GM10248 (cell line): ENCODE results near the gene TNFRSF12A.

Experiments
- CTCF ChIA-PET: fragments of 300-600 bp; sonication (Branson Sonifier 250); formaldehyde crosslinking; extraction: SDS; loops from one replicate; lab custom pipeline; 2021; ENCODE audit warnings: antibody characterized with exemption; lab: Yijun Ruan, JAX
- POLR2A ChIA-PET: fragments of 350-650 bp; sonication (Branson Sonifier 250); formaldehyde crosslinking; extraction: SDS; loops from one replicate; lab custom pipeline; 2020; ENCODE audit warnings: antibody characterized with exemption; lab: Yijun Ruan, JAX
- DNase-seq: peaks from one replicate; pipeline ENCODE4 v3.0.0; 2012; ENCODE audit errors: extremely low spot score
- TF ChIP-seq, protein P1 (sequence below): IDR thresholded peaks from 2 replicates; pipeline ENCODE4 v1.5.1; 2012; ENCODE audit warnings: mild to moderate bottlenecking, low read depth; ENCODE audit errors: extremely low read depth, missing control alignments, control extremely low read depth

TNFRSF12A gene

DNA sequence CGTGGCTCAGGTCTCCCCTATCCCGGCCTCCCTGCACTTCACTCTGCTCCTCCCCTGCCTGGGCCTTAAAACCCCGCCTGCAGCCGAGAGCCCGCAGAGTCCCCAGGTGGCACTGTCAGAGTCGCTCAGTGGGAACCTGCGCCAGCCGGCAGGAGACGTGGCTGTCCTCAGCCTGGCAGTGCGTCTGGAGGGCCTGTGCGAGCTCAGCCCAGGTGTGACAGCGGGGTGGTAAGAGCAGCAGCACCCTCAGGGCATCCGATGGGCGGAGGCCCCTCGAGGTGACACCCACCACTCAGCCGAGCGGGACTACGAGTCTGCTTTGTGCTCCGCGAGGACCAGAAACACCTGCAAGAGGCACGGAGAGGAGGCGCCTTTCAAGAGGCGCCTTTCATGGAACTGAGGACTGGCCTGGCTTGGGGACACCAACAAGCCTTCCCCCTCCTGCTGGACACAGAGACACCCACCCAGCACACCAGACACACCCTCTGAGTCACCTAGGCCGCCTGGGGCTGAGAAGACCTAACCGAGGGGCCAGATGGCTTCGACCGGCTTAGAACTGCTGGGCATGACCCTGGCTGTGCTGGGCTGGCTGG is 7.2 kb upstream of the TNFRSF12A start, which contains the start of gene CLDN9:
Gene CLDN9 (plus strand): TSS at position 96 of the 593 bp plus-strand sequence. CDS start 440 bp downstream, at position 536.
- no peak for DNase-seq
- CTCF ChIA-PET, result interaction anchor here (1.0 to 1.2 kb wide), 2 partner anchors 15 to 117 kb away, joined by 3 to 4 read pairs; no protein-coding TSS in a partner anchor

GRCh38 chr16:3013491-3013951 is 6.6 kb upstream of the TNFRSF12A start:
- TF ChIP-seq, protein P1, sequence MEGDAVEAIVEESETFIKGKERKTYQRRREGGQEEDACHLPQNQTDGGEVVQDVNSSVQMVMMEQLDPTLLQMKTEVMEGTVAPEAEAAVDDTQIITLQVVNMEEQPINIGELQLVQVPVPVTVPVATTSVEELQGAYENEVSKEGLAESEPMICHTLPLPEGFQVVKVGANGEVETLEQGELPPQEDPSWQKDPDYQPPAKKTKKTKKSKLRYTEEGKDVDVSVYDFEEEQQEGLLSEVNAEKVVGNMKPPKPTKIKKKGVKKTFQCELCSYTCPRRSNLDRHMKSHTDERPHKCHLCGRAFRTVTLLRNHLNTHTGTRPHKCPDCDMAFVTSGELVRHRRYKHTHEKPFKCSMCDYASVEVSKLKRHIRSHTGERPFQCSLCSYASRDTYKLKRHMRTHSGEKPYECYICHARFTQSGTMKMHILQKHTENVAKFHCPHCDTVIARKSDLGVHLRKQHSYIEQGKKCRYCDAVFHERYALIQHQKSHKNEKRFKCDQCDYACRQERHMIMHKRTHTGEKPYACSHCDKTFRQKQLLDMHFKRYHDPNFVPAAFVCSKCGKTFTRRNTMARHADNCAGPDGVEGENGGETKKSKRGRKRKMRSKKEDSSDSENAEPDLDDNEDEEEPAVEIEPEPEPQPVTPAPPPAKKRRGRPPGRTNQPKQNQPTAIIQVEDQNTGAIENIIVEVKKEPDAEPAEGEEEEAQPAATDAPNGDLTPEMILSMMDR, result no peak
- ChIA-PET POLR2A (no interaction called here), CTCF (no interaction called here)
- no peak for DNase-seq

More for the DNA sequence above, 7.2 kb upstream of the TNFRSF12A start, which contains the start of gene CLDN9:
- POLR2A ChIA-PET, result no interaction called here
- TF ChIP-seq, protein P1, result no peak

- TF ChIP-seq, protein P1, result no peak
- CTCF ChIA-PET, result interaction anchor here (1.1 to 1.4 kb wide), 2 partner anchors 12 to 14 kb away, joined by 3 to 4 read pairs; no protein-coding TSS in a partner anchor
- POLR2A ChIA-PET, result no interaction called here
- no peak for DNase-seq
Observed at GRCh38 chr16:3013998-3014690, 6.0 kb upstream of the TNFRSF12A start.

- ChIA-PET CTCF (interaction anchor here (1.1 to 1.4 kb wide), 2 partner anchors 13 kb away, joined by 3 to 4 read pairs; no protein-coding TSS in a partner anchor), POLR2A (no interaction called here)
- no peak for DNase-seq
- TF ChIP-seq, protein P1, result no peak
Observed at GRCh38 chr16:3014971-3015370, 5.2 kb upstream of the TNFRSF12A start.

DNA sequence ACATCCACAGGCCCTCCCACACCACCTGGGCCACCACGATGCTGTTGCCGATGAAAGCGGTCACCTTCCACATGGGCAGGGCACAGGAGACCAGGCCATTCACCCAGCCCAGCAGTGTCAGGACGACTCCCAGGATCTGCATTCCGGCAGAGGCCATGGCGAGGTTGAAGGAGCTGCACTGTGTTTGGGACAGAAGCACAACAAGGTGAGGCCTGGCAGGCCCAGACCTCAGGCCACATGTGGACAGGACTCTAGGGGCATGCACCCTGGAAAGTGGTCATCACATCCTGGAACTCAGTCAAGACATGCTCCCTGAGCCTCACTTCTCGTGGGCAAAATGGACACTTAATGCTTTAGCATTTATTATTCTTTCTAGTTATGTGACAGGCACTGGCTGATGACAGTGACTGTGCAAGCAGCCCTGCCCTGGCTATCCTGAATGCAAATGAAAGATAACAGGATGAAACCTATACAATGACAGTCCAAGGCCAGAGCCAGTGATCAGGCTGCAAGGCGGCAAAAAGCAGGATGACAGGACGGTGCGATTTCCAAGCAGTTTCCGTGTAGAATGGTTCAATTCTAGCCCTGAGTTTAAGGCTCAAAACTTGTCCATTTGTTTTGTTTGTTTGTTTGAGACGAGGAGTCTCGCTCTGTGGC is 4.2 kb upstream of the TNFRSF12A start:
- POLR2A ChIA-PET, result no interaction called here
- CTCF ChIA-PET, result no interaction called here
- DNase-seq, result no peak
- TF ChIP-seq, protein P1, result no peak

DNA sequence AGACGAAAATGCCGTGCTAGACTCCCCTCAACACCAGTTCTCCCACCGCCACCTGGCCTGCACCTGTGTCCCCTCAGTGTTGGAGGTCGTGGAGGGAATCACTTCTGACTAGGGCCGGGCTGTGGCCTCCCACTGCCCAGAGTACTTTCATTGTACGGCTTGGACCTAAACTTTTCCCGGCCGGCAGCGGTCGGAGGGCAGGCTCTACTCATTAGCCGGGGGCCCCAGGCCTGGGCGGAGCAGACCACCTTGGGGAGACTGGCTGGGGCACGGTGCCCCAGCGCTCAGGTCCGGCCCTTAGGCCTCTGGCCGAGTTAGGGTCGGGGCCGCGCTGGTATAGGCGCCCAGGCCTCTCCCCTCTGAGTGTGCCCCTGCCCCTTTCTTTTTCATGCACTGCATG is 2.8 kb upstream of the TNFRSF12A start:
- POLR2A ChIA-PET, result no interaction called here
- no peak for DNase-seq
- TF ChIP-seq, protein P1, result no peak
- CTCF ChIA-PET, result interaction anchor here (1.1 to 3.3 kb wide), 2 partner anchors 11 to 14 kb away, joined by 3 to 16 read pairs; no protein-coding TSS in a partner anchor
